ENCODE measurements around the gene RAB36. TPM values are rescaled to one million over a fixed set of nuclear protein-coding genes. Genes with fewer than 3 reads are reported as not detected.

The RAB36 gene
- polyA plus RNA-seq, 2 of the 4 experiments (the other 2 are of a cell fraction) = 2.5 to 4.0 TPM

GRCh38 chr22:23105304-23105703 lies 40.0 kb upstream of the RAB36 start:
- Histone ChIP-seq H3K4me3 (no peak overlapping the region), H3K27ac (no peak overlapping the region), H3K9me3 (no peaks in the 10 kb centered on the region), H3K4me2 (no peak overlapping the region), H3K4me1 (no peaks in the 10 kb centered on the region)
- no peak for DNase-seq (ENCODE audit: low read depth in 1 of 2, low spot score in 1 of 2)
- ChIA-PET CTCF (interaction anchor here (1.1 to 1.2 kb wide), 2 partner anchors 22 to 146 kb away, joined by 3 to 4 read pairs; no protein-coding TSS in a partner anchor), POLR2A (no interaction called here)
- TF ChIP-seq, protein P1, sequence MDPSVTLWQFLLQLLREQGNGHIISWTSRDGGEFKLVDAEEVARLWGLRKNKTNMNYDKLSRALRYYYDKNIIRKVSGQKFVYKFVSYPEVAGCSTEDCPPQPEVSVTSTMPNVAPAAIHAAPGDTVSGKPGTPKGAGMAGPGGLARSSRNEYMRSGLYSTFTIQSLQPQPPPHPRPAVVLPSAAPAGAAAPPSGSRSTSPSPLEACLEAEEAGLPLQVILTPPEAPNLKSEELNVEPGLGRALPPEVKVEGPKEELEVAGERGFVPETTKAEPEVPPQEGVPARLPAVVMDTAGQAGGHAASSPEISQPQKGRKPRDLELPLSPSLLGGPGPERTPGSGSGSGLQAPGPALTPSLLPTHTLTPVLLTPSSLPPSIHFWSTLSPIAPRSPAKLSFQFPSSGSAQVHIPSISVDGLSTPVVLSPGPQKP (IDR thresholded peaks at IDR 0.05; ENCODE audit: low read depth, low read length) = no peak
- TF ChIP-seq KDM1A (IDR thresholded peaks at IDR 0.05; ENCODE audit: low read depth) (no peak), POLR2A (IDR thresholded peaks at IDR 0.05; ENCODE audit: low read length) (no peak), HOXA7 (CRISPR knock-in tag; IDR thresholded peaks at IDR 0.05) (no peak), ESRRA (IDR thresholded peaks at IDR 0.05; ENCODE audit: borderline replicate concordance, low read length) (no peak), MAFK (IDR thresholded peaks at IDR 0.05; ENCODE audit: partially characterized antibody) (no peak), SMC3 (IDR thresholded peaks at IDR 0.05) (no peak), PBX3 (IDR thresholded peaks at IDR 0.05) (no peak), RFX5 (IDR thresholded peaks at IDR 0.05) (no peak), GATA3 (IDR thresholded peaks at IDR 0.05; ENCODE audit: borderline replicate concordance) (no peak), MYC (IDR thresholded peaks at IDR 0.05; ENCODE audit: borderline replicate concordance, low read length) (no peak)
- TF ChIP-seq, protein P2, sequence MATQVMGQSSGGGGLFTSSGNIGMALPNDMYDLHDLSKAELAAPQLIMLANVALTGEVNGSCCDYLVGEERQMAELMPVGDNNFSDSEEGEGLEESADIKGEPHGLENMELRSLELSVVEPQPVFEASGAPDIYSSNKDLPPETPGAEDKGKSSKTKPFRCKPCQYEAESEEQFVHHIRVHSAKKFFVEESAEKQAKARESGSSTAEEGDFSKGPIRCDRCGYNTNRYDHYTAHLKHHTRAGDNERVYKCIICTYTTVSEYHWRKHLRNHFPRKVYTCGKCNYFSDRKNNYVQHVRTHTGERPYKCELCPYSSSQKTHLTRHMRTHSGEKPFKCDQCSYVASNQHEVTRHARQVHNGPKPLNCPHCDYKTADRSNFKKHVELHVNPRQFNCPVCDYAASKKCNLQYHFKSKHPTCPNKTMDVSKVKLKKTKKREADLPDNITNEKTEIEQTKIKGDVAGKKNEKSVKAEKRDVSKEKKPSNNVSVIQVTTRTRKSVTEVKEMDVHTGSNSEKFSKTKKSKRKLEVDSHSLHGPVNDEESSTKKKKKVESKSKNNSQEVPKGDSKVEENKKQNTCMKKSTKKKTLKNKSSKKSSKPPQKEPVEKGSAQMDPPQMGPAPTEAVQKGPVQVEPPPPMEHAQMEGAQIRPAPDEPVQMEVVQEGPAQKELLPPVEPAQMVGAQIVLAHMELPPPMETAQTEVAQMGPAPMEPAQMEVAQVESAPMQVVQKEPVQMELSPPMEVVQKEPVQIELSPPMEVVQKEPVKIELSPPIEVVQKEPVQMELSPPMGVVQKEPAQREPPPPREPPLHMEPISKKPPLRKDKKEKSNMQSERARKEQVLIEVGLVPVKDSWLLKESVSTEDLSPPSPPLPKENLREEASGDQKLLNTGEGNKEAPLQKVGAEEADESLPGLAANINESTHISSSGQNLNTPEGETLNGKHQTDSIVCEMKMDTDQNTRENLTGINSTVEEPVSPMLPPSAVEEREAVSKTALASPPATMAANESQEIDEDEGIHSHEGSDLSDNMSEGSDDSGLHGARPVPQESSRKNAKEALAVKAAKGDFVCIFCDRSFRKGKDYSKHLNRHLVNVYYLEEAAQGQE (IDR thresholded peaks at IDR 0.05) = no peak
- WGBS (ENCODE audit: missing lambda C conversion rate) = 100% methylated on average over 2 of the region's 5 CpGs
- FAIRE-seq = no peak
- ATAC-seq = no peak

GRCh38 chr22:23105919-23106318 lies 39.4 kb upstream of the RAB36 start:
- Histone ChIP-seq H3K4me1 (no peaks in the 10 kb centered on the region), H3K4me3 (no peak overlapping the region), H3K9me3 (no peaks in the 10 kb centered on the region), H3K4me2 (no peak overlapping the region), H3K27ac (no peak overlapping the region)
- POLR2A ChIA-PET = no interaction called here
- FAIRE-seq = no peak
- ATAC-seq = no peak
- CTCF ChIA-PET = interaction anchor here (1.4 kb wide), 1 partner anchor 146 kb away, joined by 6 read pairs; no protein-coding TSS in a partner anchor
- WGBS (ENCODE audit: missing lambda C conversion rate) = 90% methylated on average over 5 of the region's 5 CpGs
- DNase-seq (ENCODE audit: low read depth in 1 of 2, low spot score in 1 of 2) = no peak
- TF ChIP-seq E2F6 (IDR thresholded peaks at IDR 0.05; ENCODE audit: borderline replicate concordance, low read depth) (no peak), GATA3 (IDR thresholded peaks at IDR 0.05; ENCODE audit: borderline replicate concordance) (no peak), NPAS2 (CRISPR knock-in tag; IDR thresholded peaks at IDR 0.05; ENCODE audit: borderline replicate concordance) (no peak), SMC3 (IDR thresholded peaks at IDR 0.05) (no peak), MAZ (IDR thresholded peaks at IDR 0.05; ENCODE audit: borderline replicate concordance, low read depth, low read length) (no peak), KDM1A (IDR thresholded peaks at IDR 0.05; ENCODE audit: low read depth) (no peak), ZNF302 (CRISPR knock-in tag; IDR thresholded peaks at IDR 0.05) (no peak), EP300 (IDR thresholded peaks at IDR 0.05) (no peak), HMGXB4 (CRISPR knock-in tag; IDR thresholded peaks at IDR 0.05; ENCODE audit: borderline replicate concordance) (no peak), BCL3 (IDR thresholded peaks at IDR 0.05) (no peak), KDM5A (IDR thresholded peaks at IDR 0.05) (no peak), POLR2AphosphoS2 (conservative IDR thresholded peaks at IDR 0.05; ENCODE audit: low read length) (no peak), TP53 (CRISPR knock-in tag; IDR thresholded peaks at IDR 0.05) (no peak), HOXA7 (CRISPR knock-in tag; IDR thresholded peaks at IDR 0.05) (no peak), POLR2A (IDR thresholded peaks at IDR 0.05; ENCODE audit: low read length) (no peak)
- TF ChIP-seq, protein P3, sequence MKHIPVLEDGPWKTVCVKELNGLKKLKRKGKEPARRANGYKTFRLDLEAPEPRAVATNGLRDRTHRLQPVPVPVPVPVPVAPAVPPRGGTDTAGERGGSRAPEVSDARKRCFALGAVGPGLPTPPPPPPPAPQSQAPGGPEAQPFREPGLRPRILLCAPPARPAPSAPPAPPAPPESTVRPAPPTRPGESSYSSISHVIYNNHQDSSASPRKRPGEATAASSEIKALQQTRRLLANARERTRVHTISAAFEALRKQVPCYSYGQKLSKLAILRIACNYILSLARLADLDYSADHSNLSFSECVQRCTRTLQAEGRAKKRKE (CRISPR knock-in tag; IDR thresholded peaks at IDR 0.05; ENCODE audit: low read depth) = no peak
- TF ChIP-seq, protein P4, sequence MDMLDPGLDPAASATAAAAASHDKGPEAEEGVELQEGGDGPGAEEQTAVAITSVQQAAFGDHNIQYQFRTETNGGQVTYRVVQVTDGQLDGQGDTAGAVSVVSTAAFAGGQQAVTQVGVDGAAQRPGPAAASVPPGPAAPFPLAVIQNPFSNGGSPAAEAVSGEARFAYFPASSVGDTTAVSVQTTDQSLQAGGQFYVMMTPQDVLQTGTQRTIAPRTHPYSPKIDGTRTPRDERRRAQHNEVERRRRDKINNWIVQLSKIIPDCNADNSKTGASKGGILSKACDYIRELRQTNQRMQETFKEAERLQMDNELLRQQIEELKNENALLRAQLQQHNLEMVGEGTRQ (IDR thresholded peaks at IDR 0.05) = no peak
